Measurements from ENCODE around the gene SUZ12. TPM values are rescaled to one million over a fixed set of nuclear protein-coding genes. Genes with fewer than 3 reads are reported as not detected.
"Not testable (repeated sequence)": the region's sequence is repeated elsewhere in the genome, so short reads cannot be mapped to it uniquely, and the experiment has no call there.

Gene SUZ12
- total RNA-seq, 1 donor = 34.1 TPM

GRCh38 chr17:31926100-31926729, 10.6 kb upstream of the SUZ12 start:
- no peaks in the 10 kb centered on the region for H3K9me3 ChIP-seq (ENCODE audit: low read depth, low read length)
- H3K4me1 ChIP-seq (ENCODE audit: insufficient read depth, low read length) = peaks cover 15% of the 10 kb centered on the region
- H3K27me3 ChIP-seq (ENCODE audit: insufficient read depth, low read length) = no peaks in the 10 kb centered on the region
- no peak overlapping the region for H3K4me3 ChIP-seq (ENCODE audit: low read length)

- Histone ChIP-seq H3K4me1 (ENCODE audit: insufficient read depth, low read length) (peaks cover 4% of the 10 kb centered on the region), H3K27me3 (ENCODE audit: insufficient read depth, low read length) (no peaks in the 10 kb centered on the region), H3K9me3 (ENCODE audit: low read depth, low read length) (no peaks in the 10 kb centered on the region), H3K4me3 (ENCODE audit: low read length) (no peak overlapping the region)
Observed at GRCh38 chr17:31931756-31932155, 5.1 kb upstream of the SUZ12 start.

GRCh38 chr17:31935512-31935911, 1.3 kb upstream of the SUZ12 start:
- Histone ChIP-seq H3K27me3 (ENCODE audit: insufficient read depth, low read length) (no peaks in the 10 kb centered on the region), H3K4me3 (ENCODE audit: low read length) (no peak overlapping the region), H3K4me1 (ENCODE audit: insufficient read depth, low read length) (peaks cover 10% of the 10 kb centered on the region)

GRCh38 chr17:31937926-31938641, 1.3 kb downstream of the SUZ12 start:
- H3K27me3 ChIP-seq (ENCODE audit: insufficient read depth, low read length); H3K9me3 ChIP-seq (ENCODE audit: low read depth, low read length): not testable (repeated sequence)
- peak overlapping the region; percentile 36 for H3K4me3 ChIP-seq (ENCODE audit: low read length)
- H3K4me1 ChIP-seq (ENCODE audit: insufficient read depth, low read length) = peaks cover 10% of the 10 kb centered on the region

More at GRCh38 chr17:31935512-31935911, 1.3 kb upstream of the SUZ12 start:
- no peaks in the 10 kb centered on the region for H3K9me3 ChIP-seq (ENCODE audit: low read depth, low read length)

GRCh38 chr17:31941916-31942315, 5.1 kb downstream of the SUZ12 start:
- not testable (repeated sequence) for H3K4me3 ChIP-seq (ENCODE audit: low read length); H3K9me3 ChIP-seq (ENCODE audit: low read depth, low read length); H3K27me3 ChIP-seq (ENCODE audit: insufficient read depth, low read length); H3K4me1 ChIP-seq (ENCODE audit: insufficient read depth, low read length)

- not testable (repeated sequence) for H3K27me3 ChIP-seq (ENCODE audit: insufficient read depth, low read length); H3K9me3 ChIP-seq (ENCODE audit: low read depth, low read length); H3K4me3 ChIP-seq (ENCODE audit: low read length); H3K4me1 ChIP-seq (ENCODE audit: insufficient read depth, low read length)
Observed at GRCh38 chr17:31942396-31942795, 5.6 kb downstream of the SUZ12 start.

GRCh38 chr17:31951953-31952352, 15.1 kb downstream of the SUZ12 start:
- not testable (repeated sequence) for H3K4me3 ChIP-seq (ENCODE audit: low read length); H3K9me3 ChIP-seq (ENCODE audit: low read depth, low read length); H3K4me1 ChIP-seq (ENCODE audit: insufficient read depth, low read length); H3K27me3 ChIP-seq (ENCODE audit: insufficient read depth, low read length)

- H3K27me3 ChIP-seq (ENCODE audit: insufficient read depth, low read length); H3K4me3 ChIP-seq (ENCODE audit: low read length); H3K9me3 ChIP-seq (ENCODE audit: low read depth, low read length); H3K4me1 ChIP-seq (ENCODE audit: insufficient read depth, low read length): not testable (repeated sequence)
Observed at GRCh38 chr17:31964131-31964530, 27.3 kb downstream of the SUZ12 start.

- Histone ChIP-seq H3K4me3 (ENCODE audit: low read length) (no peak overlapping the region), H3K27me3 (ENCODE audit: insufficient read depth, low read length) (no peaks in the 10 kb centered on the region), H3K9me3 (ENCODE audit: low read depth, low read length) (no peaks in the 10 kb centered on the region)
Observed at GRCh38 chr17:31967648-31968047, 30.8 kb downstream of the SUZ12 start.

GRCh38 chr17:31970416-31970815, 33.6 kb downstream of the SUZ12 start:
- H3K4me1 ChIP-seq (ENCODE audit: insufficient read depth, low read length); H3K27me3 ChIP-seq (ENCODE audit: insufficient read depth, low read length); H3K4me3 ChIP-seq (ENCODE audit: low read length); H3K9me3 ChIP-seq (ENCODE audit: low read depth, low read length): not testable (repeated sequence)

More at GRCh38 chr17:31967648-31968047, 30.8 kb downstream of the SUZ12 start:
- H3K4me1 ChIP-seq (ENCODE audit: insufficient read depth, low read length) = no peaks in the 10 kb centered on the region

- H3K27me3 ChIP-seq (ENCODE audit: insufficient read depth, low read length); H3K4me1 ChIP-seq (ENCODE audit: insufficient read depth, low read length); H3K4me3 ChIP-seq (ENCODE audit: low read length); H3K9me3 ChIP-seq (ENCODE audit: low read depth, low read length): not testable (repeated sequence)
Observed at GRCh38 chr17:31974269-31975071, 37.7 kb downstream of the SUZ12 start.

- not testable (repeated sequence) for H3K9me3 ChIP-seq (ENCODE audit: low read depth, low read length); H3K27me3 ChIP-seq (ENCODE audit: insufficient read depth, low read length); H3K4me3 ChIP-seq (ENCODE audit: low read length); H3K4me1 ChIP-seq (ENCODE audit: insufficient read depth, low read length)
Observed at GRCh38 chr17:31975391-31975790, 38.6 kb downstream of the SUZ12 start.

- H3K27me3 ChIP-seq (ENCODE audit: insufficient read depth, low read length); H3K9me3 ChIP-seq (ENCODE audit: low read depth, low read length); H3K4me1 ChIP-seq (ENCODE audit: insufficient read depth, low read length); H3K4me3 ChIP-seq (ENCODE audit: low read length): not testable (repeated sequence)
Observed at GRCh38 chr17:31991821-31992220, 55.0 kb downstream of the SUZ12 start.

- Histone ChIP-seq H3K27me3 (ENCODE audit: insufficient read depth, low read length) (no peaks in the 10 kb centered on the region), H3K4me3 (ENCODE audit: low read length) (no peak overlapping the region), H3K4me1 (ENCODE audit: insufficient read depth, low read length) (no peaks in the 10 kb centered on the region), H3K9me3 (ENCODE audit: low read depth, low read length) (no peaks in the 10 kb centered on the region)
Observed at GRCh38 chr17:31997005-31997404, 60.2 kb downstream of the SUZ12 start.

- Histone ChIP-seq H3K27me3 (ENCODE audit: insufficient read depth, low read length) (no peaks in the 10 kb centered on the region), H3K9me3 (ENCODE audit: low read depth, low read length) (no peaks in the 10 kb centered on the region), H3K4me3 (ENCODE audit: low read length) (peak within 1 kb of the TSS; percentile 86), H3K4me1 (ENCODE audit: insufficient read depth, low read length) (peaks cover 35% of the 10 kb centered on the region)
Observed at GRCh38 chr17:32006957-32007462, 70.2 kb downstream of the SUZ12 start, which contains the start of gene LRRC37B. LRRC37B (plus strand) TSS chr17:32007383; CDS start chr17:32021393, 14,010 bp downstream.
